Fibroblast of gingiva (primary cell): ENCODE data around the gene RAPSN.

ENCODE experiments used
- DNase-seq: peaks from one replicate; pipeline ENCODE4 v3.0.0-alpha.2; 2011; ENCODE audit warnings: low read depth

Gene RAPSN

DNA sequence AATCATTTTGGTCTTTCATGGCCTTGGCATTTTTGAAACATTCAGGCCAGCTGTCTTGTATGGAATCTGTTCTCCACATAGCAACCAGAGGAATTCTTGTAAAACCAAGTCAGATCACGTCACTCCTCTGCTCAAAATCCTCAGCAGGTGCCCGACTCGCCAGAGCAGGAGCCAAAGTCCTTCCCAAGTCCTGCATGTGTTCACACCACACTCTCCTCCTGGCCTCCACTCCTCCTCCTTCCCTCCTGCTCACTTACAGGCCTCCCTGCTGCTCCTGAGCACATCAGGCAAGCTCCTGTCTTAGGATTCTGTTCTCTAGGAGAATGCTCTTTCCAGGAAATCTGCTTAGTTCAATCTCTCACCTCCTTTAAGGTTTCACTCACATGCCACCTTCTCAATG lies 15.8 kb downstream of the RAPSN start:
- no peak for DNase-seq

DNA sequence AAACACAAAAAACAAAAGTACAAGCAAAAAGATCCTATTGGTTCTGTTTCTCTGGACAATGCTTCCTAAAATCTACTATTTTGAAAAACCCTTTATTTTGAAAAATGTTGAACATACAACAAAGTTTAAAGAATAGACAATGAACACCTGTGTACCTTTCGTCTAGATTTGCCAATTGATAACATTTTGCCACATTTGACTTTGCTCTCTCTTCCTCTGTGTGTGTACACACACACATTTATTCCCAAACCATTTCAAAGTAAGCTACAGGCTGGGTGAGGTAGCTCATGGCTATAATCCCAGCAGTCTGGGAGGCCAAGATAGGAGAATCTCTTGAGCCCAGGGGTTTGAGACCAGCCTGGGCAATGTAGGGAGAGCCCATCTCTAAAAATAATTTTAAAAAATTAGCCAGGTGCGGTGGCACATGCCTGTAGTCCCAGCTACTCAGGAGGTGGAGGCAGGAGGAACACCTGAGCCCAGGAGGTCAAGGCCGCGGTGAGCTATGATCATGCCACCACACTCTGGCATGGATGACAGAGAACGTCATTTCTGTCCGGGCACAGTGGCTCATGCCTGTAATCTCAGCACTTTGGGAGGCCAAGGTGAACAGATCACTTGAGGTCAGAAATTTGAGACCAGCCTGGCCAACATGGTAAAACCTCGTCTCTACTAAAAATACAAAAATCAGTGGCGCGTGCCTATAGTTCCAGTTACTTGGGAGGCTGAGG lies 17.4 kb downstream of the RAPSN start:
- no peak for DNase-seq

- no peak for DNase-seq
Observed at GRCh38 chr11:47430524-47430923, 18.4 kb downstream of the RAPSN start.

DNA sequence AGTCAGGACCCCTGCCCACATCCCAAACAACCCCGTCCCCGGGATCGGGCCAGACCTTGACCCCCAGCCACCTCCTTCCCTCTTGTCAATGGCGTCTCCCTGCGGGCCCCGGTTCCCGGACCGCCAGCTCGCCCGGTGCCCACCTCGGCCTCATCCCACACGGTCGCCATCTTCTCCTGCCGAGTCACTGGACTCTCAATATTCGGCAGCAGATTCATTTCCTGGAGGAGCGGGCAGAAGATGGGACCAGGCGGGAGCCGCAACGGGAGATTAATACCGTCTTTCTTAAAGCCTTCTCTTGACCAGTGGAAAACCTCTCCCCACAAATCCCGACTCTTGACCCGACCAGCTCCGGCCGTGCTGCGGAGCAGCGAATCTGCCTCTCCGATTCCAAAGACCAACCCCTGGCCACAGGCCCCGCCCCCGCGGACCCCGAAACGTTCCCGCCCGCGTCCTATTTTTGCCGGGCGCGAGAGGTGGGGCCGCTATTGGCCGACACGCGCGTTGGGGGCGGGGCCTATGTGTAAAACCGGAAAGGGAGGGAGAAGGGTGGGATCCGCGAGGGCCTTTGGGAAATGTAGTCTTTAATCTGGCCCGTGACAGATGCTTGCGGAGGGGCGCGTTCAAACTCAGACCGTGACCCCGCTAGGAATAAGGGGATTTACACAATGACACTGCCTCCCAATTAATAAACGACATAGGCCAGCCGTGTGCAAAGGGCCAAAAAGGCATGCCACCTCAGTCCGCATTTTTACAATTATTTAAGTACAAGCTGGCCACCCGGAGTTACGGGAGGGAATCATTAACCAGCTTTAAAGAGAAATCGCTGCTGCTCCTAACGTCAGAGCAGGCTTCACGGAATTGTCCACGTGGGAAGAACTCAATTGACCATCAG lies 22.6 kb downstream of the RAPSN start, which contains the start of gene PSMC3:
PSMC3 (minus strand) TSS at position 378 of the 895 bp plus-strand sequence; CDS start at position 218, 160 bp downstream.
- peak; percentile 94 for DNase-seq

GRCh38 chr11:47425611-47426010 lies 23.3 kb downstream of the RAPSN start:
- no peak for DNase-seq

GRCh38 chr11:47418454-47419259 lies 30.3 kb downstream of the RAPSN start:
- no peak for DNase-seq

GRCh38 chr11:47417712-47418111 lies 31.2 kb downstream of the RAPSN start:
- DNase-seq: no peak

DNA sequence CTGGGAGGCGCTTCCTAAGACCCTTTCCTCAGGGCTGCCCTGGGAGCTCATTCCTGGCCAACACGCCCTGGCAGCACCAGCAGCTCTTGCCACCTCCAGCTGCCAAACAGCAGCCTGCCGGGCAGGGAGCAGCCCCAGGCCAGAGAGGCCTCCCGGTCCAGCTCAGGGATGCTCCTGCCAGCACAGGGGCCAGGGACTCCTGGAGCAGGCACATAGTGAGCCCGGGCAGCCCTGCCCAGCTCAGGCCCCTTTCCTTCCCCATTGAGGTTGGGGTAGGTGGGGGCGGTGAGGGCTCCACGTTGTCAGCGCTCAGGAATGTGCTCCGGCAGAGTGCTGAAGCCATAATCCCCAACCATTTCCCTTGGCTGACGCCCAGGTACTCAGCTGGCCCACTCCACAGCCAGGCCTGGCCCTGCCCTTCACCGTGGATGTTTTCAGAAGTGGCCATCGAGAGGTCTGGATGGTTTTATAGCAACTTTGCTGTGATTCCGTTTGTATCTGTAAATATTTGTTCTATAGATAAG lies 32.9 kb downstream of the RAPSN start:
- DNase-seq: peak; percentile 91

- no peak for DNase-seq
Observed at GRCh38 chr11:47415091-47415854, 33.7 kb downstream of the RAPSN start.

DNA sequence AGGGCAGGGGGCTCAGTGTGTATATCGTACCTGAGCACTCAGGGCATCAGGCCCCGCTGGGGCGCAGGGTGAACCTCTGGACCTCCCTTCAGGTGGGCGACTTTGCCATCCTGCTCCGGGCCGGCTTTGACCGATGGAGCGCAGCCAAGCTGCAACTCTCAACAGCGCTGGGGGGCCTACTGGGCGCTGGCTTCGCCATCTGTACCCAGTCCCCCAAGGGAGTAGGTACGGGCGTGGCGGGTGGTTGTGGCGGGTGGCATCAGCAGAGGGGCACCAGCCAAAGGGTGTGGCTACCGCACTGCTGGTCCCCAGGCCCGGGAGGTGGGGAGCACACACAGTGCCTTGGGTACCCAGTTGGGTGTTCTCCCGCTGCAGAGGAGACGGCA lies 34.3 kb downstream of the RAPSN start:
- DNase-seq: no peak

GRCh38 chr11:47413908-47414684 lies 34.8 kb downstream of the RAPSN start:
- DNase-seq: no peak

GRCh38 chr11:47413351-47413750 lies 35.6 kb downstream of the RAPSN start:
- no peak for DNase-seq

DNA sequence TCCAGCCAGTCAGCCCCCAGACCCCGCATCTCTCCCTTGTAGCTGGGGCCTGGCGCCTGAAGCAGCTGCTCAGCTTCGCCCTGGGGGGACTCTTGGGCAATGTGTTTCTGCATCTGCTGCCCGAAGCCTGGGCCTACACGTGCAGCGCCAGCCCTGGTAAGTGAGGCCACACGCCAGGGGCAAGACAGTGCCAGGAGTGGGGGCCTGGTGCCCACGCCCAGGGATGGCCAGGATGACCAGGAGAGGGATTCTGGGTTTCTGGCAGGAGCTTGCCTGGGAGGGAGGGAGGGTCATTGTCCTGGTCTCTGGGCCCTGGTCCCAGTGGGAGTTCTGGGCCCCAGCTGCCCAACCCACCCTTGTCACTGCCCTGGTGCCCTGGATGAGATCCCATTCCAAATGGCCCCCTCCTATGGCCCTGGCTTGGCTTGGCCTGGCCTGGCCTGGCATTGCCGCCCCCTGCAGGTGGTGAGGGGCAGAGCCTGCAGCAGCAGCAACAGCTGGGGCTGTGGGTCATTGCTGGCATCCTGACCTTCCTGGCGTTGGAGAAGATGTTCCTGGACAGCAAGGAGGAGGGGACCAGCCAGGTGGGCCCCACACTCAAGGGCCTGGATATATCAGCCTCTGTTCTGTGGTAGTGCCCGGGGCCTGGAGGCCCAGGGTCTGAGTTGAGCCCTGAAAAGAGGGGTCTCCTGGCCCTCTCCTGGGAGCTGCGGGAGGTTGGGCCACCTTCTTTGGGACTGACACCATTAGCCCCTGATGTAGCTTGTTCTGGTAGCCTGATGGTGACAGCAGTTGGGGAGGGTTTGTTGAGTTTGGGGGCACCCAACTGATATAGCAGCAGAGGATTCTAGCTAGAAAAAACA lies 36.8 kb downstream of the RAPSN start:
- peak; percentile 40 for DNase-seq

DNA sequence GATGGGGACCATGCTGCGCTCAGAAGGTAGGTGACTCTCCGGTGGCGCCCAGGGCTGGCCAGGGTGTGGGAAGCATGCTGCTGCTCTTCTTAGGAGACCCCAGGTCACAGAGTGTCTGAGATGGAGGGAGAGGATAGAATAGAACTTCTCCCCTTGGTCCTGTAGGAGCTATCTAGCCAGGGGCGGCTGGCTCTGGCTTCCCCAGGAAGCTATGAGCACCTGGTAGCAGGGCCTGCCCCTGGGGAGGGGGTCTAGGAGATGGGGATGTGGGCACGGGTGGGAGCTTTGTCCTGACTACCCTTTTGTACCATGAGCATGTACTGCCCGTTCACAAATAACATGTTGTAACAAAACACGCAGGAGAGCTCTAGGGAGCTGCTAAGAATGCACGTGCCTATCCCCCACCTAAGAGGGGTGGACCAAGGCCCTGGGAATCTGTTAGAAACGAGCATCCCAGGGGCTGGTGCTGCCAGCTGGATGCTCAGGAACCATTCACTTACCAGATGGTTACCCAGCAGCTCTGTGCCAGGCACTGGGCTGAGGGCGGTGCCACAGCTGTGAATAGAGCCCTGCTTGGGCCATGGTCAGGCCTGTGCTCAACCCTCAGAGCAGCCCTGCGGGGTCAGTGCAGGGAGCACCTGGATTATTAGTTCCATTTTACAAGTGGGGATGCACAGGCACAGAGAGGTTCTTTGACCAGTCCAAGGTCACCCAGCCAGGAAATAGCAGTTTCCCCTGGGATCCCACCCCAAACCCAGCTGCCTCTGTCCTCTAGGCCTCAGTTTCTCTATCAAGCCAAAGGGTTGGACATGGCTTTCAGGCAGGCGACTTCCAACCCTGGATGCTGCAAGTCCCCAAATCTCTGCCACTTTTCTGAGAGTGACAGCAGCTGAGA lies 38.3 kb downstream of the RAPSN start:
- no peak for DNase-seq

DNA sequence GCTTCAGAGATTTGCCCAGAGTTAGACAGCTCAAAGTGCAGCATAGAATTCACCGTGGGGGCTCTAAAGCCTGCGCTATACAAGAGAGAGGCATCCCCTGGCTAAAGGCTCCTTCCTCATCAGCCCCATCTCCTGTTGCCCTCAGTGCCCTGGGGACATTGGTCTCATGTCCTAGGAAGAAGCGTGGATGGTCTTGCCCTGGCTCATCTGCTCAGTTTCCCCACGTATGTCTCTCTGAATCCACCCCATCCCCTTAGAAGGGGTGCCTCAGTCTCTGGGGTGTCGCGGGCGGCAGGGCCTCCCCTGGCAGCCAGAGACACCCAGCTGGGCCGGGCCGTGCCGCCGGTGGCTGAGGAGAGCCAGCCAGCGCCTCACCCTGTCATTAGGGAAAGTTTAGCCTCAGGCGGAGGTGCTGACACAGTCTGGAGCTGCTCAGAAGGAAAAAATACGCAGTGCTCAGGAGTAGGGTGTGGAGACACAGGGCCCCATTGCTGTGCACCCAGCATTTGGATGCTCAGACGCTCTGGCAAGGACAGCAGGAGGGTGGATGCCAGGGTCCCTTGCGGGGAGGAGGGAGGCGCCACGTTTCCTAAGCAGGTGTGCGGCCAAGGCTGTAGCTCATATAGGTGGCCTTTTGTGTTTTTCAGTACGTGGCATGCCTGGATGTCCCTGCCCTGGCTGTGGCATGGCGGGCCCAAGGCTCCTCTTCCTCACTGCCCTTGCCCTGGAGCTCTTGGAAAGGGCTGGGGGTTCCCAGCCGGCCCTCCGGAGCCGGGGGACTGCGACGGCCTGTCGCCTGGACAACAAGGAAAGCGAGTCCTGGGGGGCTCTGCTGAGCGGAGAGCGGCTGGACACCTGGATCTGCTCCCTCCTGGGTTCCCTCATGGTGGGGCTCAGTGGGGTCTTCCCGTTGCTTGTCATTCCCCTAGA lies 39.2 kb downstream of the RAPSN start:
- no peak for DNase-seq

DNA sequence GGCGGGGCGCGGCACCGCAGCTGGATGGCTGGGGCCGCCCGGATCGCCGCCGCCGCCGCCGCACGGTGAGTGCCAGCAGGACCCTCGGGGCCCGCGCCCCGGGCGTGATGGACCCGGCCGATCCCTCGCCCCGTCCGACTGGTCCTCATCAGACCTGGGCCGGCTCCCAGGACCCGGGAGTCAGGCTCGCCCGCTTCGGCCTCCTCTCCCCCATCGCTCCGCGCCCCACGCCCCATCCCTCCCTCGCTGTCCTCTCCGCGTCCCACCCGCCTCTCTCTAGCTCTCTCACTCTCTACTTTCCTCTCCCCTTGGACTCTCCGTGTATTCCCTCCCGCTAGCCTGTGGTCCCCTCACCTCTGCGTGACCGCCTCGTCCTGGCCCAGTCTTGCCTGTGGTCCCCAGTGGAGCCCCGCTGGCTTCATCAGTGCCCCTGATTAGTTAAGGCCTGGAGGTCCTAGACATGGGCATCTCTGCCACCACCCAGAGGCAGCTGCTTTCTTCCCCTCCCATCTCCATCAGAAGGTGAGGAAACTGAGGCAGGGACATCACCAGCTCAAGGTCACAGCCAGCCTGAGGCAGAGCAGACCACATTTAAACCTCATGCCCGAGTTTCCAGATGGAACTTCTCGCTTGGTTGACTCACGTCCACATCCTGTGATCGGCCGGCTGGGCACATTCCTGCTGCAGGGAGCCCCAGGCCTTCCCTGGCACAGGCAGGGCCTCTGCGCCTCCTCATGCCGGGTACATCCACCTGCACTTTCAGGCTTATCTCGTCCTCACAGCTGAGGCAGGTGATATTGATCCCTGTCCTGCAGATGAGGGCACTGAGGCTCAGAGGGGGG lies 40.1 kb downstream of the RAPSN start:
- peak; percentile 77 for DNase-seq
